ENCODE results near the gene FAM241B. TPM values are rescaled to one million over a fixed set of nuclear protein-coding genes. Genes with fewer than 3 reads are reported as not detected.

The FAM241B gene
- total and polyA plus RNA-seq, 5 donors from 2014 or later: 9.7 to 21.2 (median 17.3) TPM

GRCh38 chr10:69659241-69660038 lies 29.4 kb downstream of the FAM241B start:
- H3K4me3 Mint-ChIP-seq: no peak overlapping the region
- H3K36me3 Mint-ChIP-seq: no peaks in the 10 kb centered on the region
- no peaks in the 10 kb centered on the region for H3K4me1 Mint-ChIP-seq
- H3K27ac Mint-ChIP-seq: no peak overlapping the region
- H3K27me3 ChIP-seq (ENCODE audit: control insufficient read depth, insufficient read depth, low read length): no peaks in the 10 kb centered on the region
- no peaks in the 10 kb centered on the region for H3K36me3 ChIP-seq (ENCODE audit: control insufficient read depth, insufficient read depth, low read length)
- H3K9me3 ChIP-seq (ENCODE audit: control insufficient read depth in 2 of 2, low read length in 2 of 2): no peaks in the 10 kb centered on the region
- DNase-seq (no peak), ATAC-seq (ENCODE audit: low read depth in 2 of 2) (no peak)
- H3K4me3 ChIP-seq (ENCODE audit: low read depth, low read length): no peak overlapping the region
- no peak overlapping the region for H3K27ac ChIP-seq (ENCODE audit: insufficient read depth, low read length, poor library complexity, severe bottlenecking)
- no peaks in the 10 kb centered on the region for H3K4me1 ChIP-seq (ENCODE audit: control insufficient read depth, insufficient read depth, low read length, poor library complexity, severe bottlenecking)
- H3K27me3 Mint-ChIP-seq: peaks cover 4% of the 10 kb centered on the region
- H3K9me3 Mint-ChIP-seq: peaks cover 0 to 2% (median 0%) of the 10 kb centered on the region in 7 donors

- Mint-ChIP-seq H3K27me3 (peaks cover 4% of the 10 kb centered on the region), H3K36me3 (no peaks in the 10 kb centered on the region), H3K9me3 (peaks cover 0 to 2% (median 0%) of the 10 kb centered on the region in 7 donors), H3K4me3 (no peak overlapping the region), H3K4me1 (no peaks in the 10 kb centered on the region), H3K27ac (no peak overlapping the region)
- ATAC-seq (ENCODE audit: low read depth in 2 of 2) (no peak), DNase-seq (no peak)
- H3K4me1 ChIP-seq (ENCODE audit: control insufficient read depth, insufficient read depth, low read length, poor library complexity, severe bottlenecking): no peaks in the 10 kb centered on the region
- no peak overlapping the region for H3K27ac ChIP-seq (ENCODE audit: insufficient read depth, low read length, poor library complexity, severe bottlenecking)
- H3K36me3 ChIP-seq (ENCODE audit: control insufficient read depth, insufficient read depth, low read length): no peaks in the 10 kb centered on the region
- H3K4me3 ChIP-seq (ENCODE audit: low read depth, low read length): no peak overlapping the region
- no peaks in the 10 kb centered on the region for H3K9me3 ChIP-seq (ENCODE audit: control insufficient read depth in 2 of 2, low read length in 2 of 2)
- H3K27me3 ChIP-seq (ENCODE audit: control insufficient read depth, insufficient read depth, low read length): no peaks in the 10 kb centered on the region
These were observed 30.2 kb downstream of the FAM241B start for GRCh38 chr10:69660296-69660695.

GRCh38 chr10:69661414-69662172 lies 31.5 kb downstream of the FAM241B start:
- no peak for ATAC-seq (ENCODE audit: low read depth in 2 of 2)
- peaks cover 4% of the 10 kb centered on the region for H3K27me3 Mint-ChIP-seq
- H3K36me3 Mint-ChIP-seq: no peaks in the 10 kb centered on the region

GRCh38 chr10:69662173-69662877 lies 32.3 kb downstream of the FAM241B start:
- peak overlapping the region in 1 of 3 donors; percentile 59 for H3K27ac Mint-ChIP-seq
- Histone ChIP-seq H3K4me3 (ENCODE audit: low read depth, low read length) (no peak overlapping the region), H3K27me3 (ENCODE audit: control insufficient read depth, insufficient read depth, low read length) (no peaks in the 10 kb centered on the region), H3K36me3 (ENCODE audit: control insufficient read depth, insufficient read depth, low read length) (no peaks in the 10 kb centered on the region), H3K4me1 (ENCODE audit: control insufficient read depth, insufficient read depth, low read length, poor library complexity, severe bottlenecking) (no peaks in the 10 kb centered on the region), H3K9me3 (ENCODE audit: control insufficient read depth in 2 of 2, low read length in 2 of 2) (no peaks in the 10 kb centered on the region), H3K27ac (ENCODE audit: insufficient read depth, low read length, poor library complexity, severe bottlenecking) (no peak overlapping the region)
- peaks cover 7% of the 10 kb centered on the region for H3K27me3 Mint-ChIP-seq
- H3K9me3 Mint-ChIP-seq: peaks cover 0 to 2% (median 0%) of the 10 kb centered on the region in 7 donors
- DNase-seq: no peak
- no peaks in the 10 kb centered on the region for H3K4me1 Mint-ChIP-seq
- no peak overlapping the region for H3K4me3 Mint-ChIP-seq
- no peak for ATAC-seq (ENCODE audit: low read depth in 2 of 2)
- H3K36me3 Mint-ChIP-seq: no peaks in the 10 kb centered on the region

More at GRCh38 chr10:69661414-69662172, 31.5 kb downstream of the FAM241B start:
- Histone ChIP-seq H3K27me3 (ENCODE audit: control insufficient read depth, insufficient read depth, low read length) (no peaks in the 10 kb centered on the region), H3K9me3 (ENCODE audit: control insufficient read depth in 2 of 2, low read length in 2 of 2) (no peaks in the 10 kb centered on the region), H3K4me3 (ENCODE audit: low read depth, low read length) (no peak overlapping the region), H3K36me3 (ENCODE audit: control insufficient read depth, insufficient read depth, low read length) (no peaks in the 10 kb centered on the region), H3K27ac (ENCODE audit: insufficient read depth, low read length, poor library complexity, severe bottlenecking) (no peak overlapping the region), H3K4me1 (ENCODE audit: control insufficient read depth, insufficient read depth, low read length, poor library complexity, severe bottlenecking) (no peaks in the 10 kb centered on the region)
- no peaks in the 10 kb centered on the region for H3K4me1 Mint-ChIP-seq
- peaks cover 0 to 2% (median 0%) of the 10 kb centered on the region in 7 donors for H3K9me3 Mint-ChIP-seq
- no peak overlapping the region for H3K4me3 Mint-ChIP-seq
- H3K27ac Mint-ChIP-seq: peak overlapping the region in 1 of 3 donors; percentile 59
- no peak for DNase-seq

DNA sequence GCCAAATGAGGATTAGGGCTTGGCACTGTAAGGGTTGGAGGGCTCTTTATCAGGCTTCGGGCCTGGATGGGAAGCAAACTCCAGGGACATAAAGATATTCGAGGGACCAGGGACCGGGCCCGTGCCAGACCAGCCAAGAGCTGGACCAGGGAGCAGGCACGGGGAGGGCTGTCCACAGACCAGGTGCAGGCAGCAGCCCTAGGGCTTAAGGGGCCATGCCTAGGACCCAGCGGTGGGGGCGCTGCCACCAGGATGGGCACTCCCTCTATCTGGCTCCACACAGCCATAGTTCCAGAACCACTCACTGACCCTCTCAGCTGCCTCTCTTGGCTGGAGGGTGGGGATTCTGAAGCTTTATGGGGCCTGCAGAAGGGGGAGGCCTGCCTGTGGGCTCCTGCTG lies 32.9 kb downstream of the FAM241B start:
- H3K9me3 Mint-ChIP-seq: peaks cover 0 to 2% (median 0%) of the 10 kb centered on the region in 7 donors
- Histone ChIP-seq H3K27me3 (ENCODE audit: control insufficient read depth, insufficient read depth, low read length) (no peaks in the 10 kb centered on the region), H3K27ac (ENCODE audit: insufficient read depth, low read length, poor library complexity, severe bottlenecking) (no peak overlapping the region), H3K36me3 (ENCODE audit: control insufficient read depth, insufficient read depth, low read length) (no peaks in the 10 kb centered on the region), H3K4me1 (ENCODE audit: control insufficient read depth, insufficient read depth, low read length, poor library complexity, severe bottlenecking) (no peaks in the 10 kb centered on the region), H3K9me3 (ENCODE audit: control insufficient read depth in 2 of 2, low read length in 2 of 2) (no peaks in the 10 kb centered on the region), H3K4me3 (ENCODE audit: low read depth, low read length) (no peak overlapping the region)
- no peaks in the 10 kb centered on the region for H3K4me1 Mint-ChIP-seq
- H3K27me3 Mint-ChIP-seq: peaks cover 8% of the 10 kb centered on the region
- no peak for DNase-seq
- ATAC-seq (ENCODE audit: low read depth in 2 of 2): no peak
- H3K27ac Mint-ChIP-seq: no peak overlapping the region
- no peak overlapping the region for H3K4me3 Mint-ChIP-seq
- no peaks in the 10 kb centered on the region for H3K36me3 Mint-ChIP-seq

GRCh38 chr10:69663369-69663947 lies 33.4 kb downstream of the FAM241B start:
- Mint-ChIP-seq H3K36me3 (no peaks in the 10 kb centered on the region), H3K4me3 (no peak overlapping the region), H3K4me1 (no peaks in the 10 kb centered on the region), H3K27ac (no peak overlapping the region), H3K9me3 (peaks cover 0 to 2% (median 0%) of the 10 kb centered on the region in 7 donors), H3K27me3 (peaks cover 8% of the 10 kb centered on the region)
- H3K36me3 ChIP-seq (ENCODE audit: control insufficient read depth, insufficient read depth, low read length): no peaks in the 10 kb centered on the region
- no peak overlapping the region for H3K4me3 ChIP-seq (ENCODE audit: low read depth, low read length)
- H3K27ac ChIP-seq (ENCODE audit: insufficient read depth, low read length, poor library complexity, severe bottlenecking): no peak overlapping the region
- DNase-seq (no peak), ATAC-seq (ENCODE audit: low read depth in 2 of 2) (no peak)
- H3K4me1 ChIP-seq (ENCODE audit: control insufficient read depth, insufficient read depth, low read length, poor library complexity, severe bottlenecking): no peaks in the 10 kb centered on the region
- H3K27me3 ChIP-seq (ENCODE audit: control insufficient read depth, insufficient read depth, low read length): no peaks in the 10 kb centered on the region
- H3K9me3 ChIP-seq (ENCODE audit: control insufficient read depth in 2 of 2, low read length in 2 of 2): no peaks in the 10 kb centered on the region

- ATAC-seq (ENCODE audit: low read depth in 2 of 2) (no peak), DNase-seq (no peak)
- Mint-ChIP-seq H3K4me3 (no peak overlapping the region), H3K27me3 (peaks cover 5% of the 10 kb centered on the region), H3K4me1 (no peaks in the 10 kb centered on the region), H3K27ac (no peak overlapping the region), H3K36me3 (no peaks in the 10 kb centered on the region), H3K9me3 (peaks cover 0 to 3% (median 0%) of the 10 kb centered on the region in 7 donors)
- Histone ChIP-seq H3K4me3 (ENCODE audit: low read depth, low read length) (no peak overlapping the region), H3K4me1 (ENCODE audit: control insufficient read depth, insufficient read depth, low read length, poor library complexity, severe bottlenecking) (no peaks in the 10 kb centered on the region), H3K36me3 (ENCODE audit: control insufficient read depth, insufficient read depth, low read length) (no peaks in the 10 kb centered on the region), H3K27me3 (ENCODE audit: control insufficient read depth, insufficient read depth, low read length) (no peaks in the 10 kb centered on the region), H3K27ac (ENCODE audit: insufficient read depth, low read length, poor library complexity, severe bottlenecking) (no peak overlapping the region), H3K9me3 (ENCODE audit: control insufficient read depth in 2 of 2, low read length in 2 of 2) (no peaks in the 10 kb centered on the region)
These were observed 35.6 kb downstream of the FAM241B start for GRCh38 chr10:69665474-69666320.
